H9 (cell line): Measurements from ENCODE around the gene COASY. TPM values are rescaled to one million over a fixed set of nuclear protein-coding genes. Genes with fewer than 3 reads are reported as not detected.

Experiments used
- DNase-seq: peaks from one replicate; pipeline ENCODE4 v3.0.0-alpha.2; 2017
- H2AFZ ChIP-seq: one replicate; pipeline ENCODE4 v1.6.1; 2013; ENCODE audit warnings: mild to moderate bottlenecking, low read length, control low read depth, moderate library complexity
- H2AK5ac ChIP-seq: 2 replicates; pipeline ENCODE4 v1.6.1; 2013; ENCODE audit warnings: low read length, control low read depth, mixed read lengths; ENCODE audit not compliant: insufficient read length
- H2BK120ac ChIP-seq: one replicate; pipeline ENCODE4 v1.6.1; 2013; ENCODE audit warnings: low read depth, mild to moderate bottlenecking, low read length, control low read depth, inconsistent platforms; ENCODE audit not compliant: poor library complexity, severe bottlenecking
- H2BK12ac ChIP-seq: 2 replicates; pipeline ENCODE4 v1.6.1; 2013; ENCODE audit warnings: low read length, control low read depth, mixed read lengths, low read depth; ENCODE audit not compliant: insufficient read length
- H2BK15ac ChIP-seq: 2 replicates; pipeline ENCODE4 v1.6.1; 2013; ENCODE audit warnings: low read depth, low read length, control low read depth
- H2BK20ac ChIP-seq: one replicate; pipeline ENCODE4 v1.6.1; 2013; ENCODE audit warnings: low read depth, mild to moderate bottlenecking, low read length, control low read depth, inconsistent platforms; ENCODE audit not compliant: poor library complexity, severe bottlenecking
- H2BK5ac ChIP-seq: 2 replicates; pipeline ENCODE4 v1.6.1; 2013; ENCODE audit warnings: low read length, control low read depth, mixed read lengths; ENCODE audit not compliant: insufficient read length
- H3K14ac ChIP-seq: 2 replicates; pipeline ENCODE4 v1.6.1; 2013; ENCODE audit warnings: low read length, control low read depth; ENCODE audit not compliant: insufficient read depth
- H3K18ac ChIP-seq: 2 replicates; pipeline ENCODE4 v1.6.1; 2013; ENCODE audit warnings: low read depth, mild to moderate bottlenecking, mixed read lengths, low read length, control low read depth; ENCODE audit not compliant: insufficient read length
- H3K23ac ChIP-seq: 2 replicates; pipeline ENCODE4 v1.6.1; 2013; ENCODE audit warnings: low read length, control low read depth, mixed read lengths, low read depth; ENCODE audit not compliant: insufficient read length
- H3K23me2 ChIP-seq: 2 replicates; pipeline ENCODE4 v1.6.1; 2013; ENCODE audit warnings: low read depth, mild to moderate bottlenecking, mixed read lengths, low read length, control low read depth; ENCODE audit not compliant: insufficient read length, poor library complexity, severe bottlenecking
- H3K27ac ChIP-seq: 2 replicates; pipeline ENCODE4 v1.5.1; 2013; ENCODE audit warnings: low read length, control low read depth, mixed read lengths, low read depth; ENCODE audit not compliant: insufficient read length
- H3K27me3 ChIP-seq: 2 replicates; pipeline ENCODE4 v1.6.1; 2013; ENCODE audit warnings: low read length, control low read depth, inconsistent platforms; ENCODE audit not compliant: insufficient read depth
- H3K4ac ChIP-seq: 2 replicates; pipeline ENCODE4 v1.6.1; 2013; ENCODE audit warnings: low read depth, mild to moderate bottlenecking, control low read depth, inconsistent platforms, low read length, moderate library complexity
- H3K4me1 ChIP-seq: 2 replicates; pipeline ENCODE4 v1.6.1; 2013; ENCODE audit warnings: low read length, control low read depth, inconsistent platforms; ENCODE audit not compliant: insufficient read depth
- H3K4me2 ChIP-seq: 2 replicates; pipeline ENCODE4 v1.6.1; 2013; ENCODE audit warnings: low read length, control low read depth, mixed read lengths; ENCODE audit not compliant: insufficient read length, insufficient read depth
- H3K56ac ChIP-seq: 2 replicates; pipeline ENCODE4 v1.6.1; 2013; ENCODE audit warnings: low read depth, mild to moderate bottlenecking, mixed read lengths, low read length, control low read depth; ENCODE audit not compliant: insufficient read length
- H3K79me1 ChIP-seq: 2 replicates; pipeline ENCODE4 v1.6.1; 2013; ENCODE audit warnings: low read depth, mild to moderate bottlenecking, moderate library complexity, low read length, control low read depth, inconsistent platforms; ENCODE audit not compliant: insufficient read depth, poor library complexity, severe bottlenecking
- H3K79me2 ChIP-seq: 2 replicates; pipeline ENCODE4 v1.6.1; 2013; ENCODE audit warnings: low read length, control low read depth, inconsistent platforms; ENCODE audit not compliant: insufficient read depth
- H3K9ac ChIP-seq: 2 replicates; pipeline ENCODE4 v1.6.1; 2013; ENCODE audit warnings: low read length, control low read depth, mixed read lengths; ENCODE audit not compliant: insufficient read length; ENCODE audit errors: extremely low read depth
- H3K9me3 ChIP-seq: one replicate; pipeline ENCODE4 v1.6.1; 2013; ENCODE audit warnings: low read depth, low read length, inconsistent platforms; ENCODE audit not compliant: control insufficient read depth
- H3T11ph ChIP-seq: one replicate; pipeline ENCODE4 v1.6.1; 2013; ENCODE audit warnings: mild to moderate bottlenecking, low read length, control low read depth, inconsistent platforms
- H4K20me1 ChIP-seq: one replicate; pipeline ENCODE4 v1.6.1; 2013; ENCODE audit not compliant: control insufficient read depth, insufficient read length, insufficient read depth
- H4K5ac ChIP-seq: 2 replicates; pipeline ENCODE4 v1.6.1; 2013; ENCODE audit warnings: low read depth, mild to moderate bottlenecking, mixed read lengths, low read length, control low read depth; ENCODE audit not compliant: insufficient read length
- H4K8ac ChIP-seq: replicated peaks from 2 replicates; pipeline ENCODE4 v1.6.1; 2013; ENCODE audit warnings: low read length, control low read depth, mixed read lengths, low read depth; ENCODE audit not compliant: insufficient read length
- H4K91ac ChIP-seq: 2 replicates; pipeline ENCODE4 v1.6.1; 2013; ENCODE audit warnings: low read depth, mild to moderate bottlenecking, moderate library complexity, mixed read lengths, low read length, control low read depth; ENCODE audit not compliant: insufficient read length
- H3K27ac Mint-ChIP-seq, 3 experiments: 2 replicates in 2 of 3; 3 replicates in 1 of 3; pipeline ENCODE4 v1.8.0; 2020 to 2021; ENCODE audit warnings: mixed read lengths in 3 of 3, mild to moderate bottlenecking in 1 of 3, moderate library complexity in 1 of 3
- H3K27me3 Mint-ChIP-seq: 2 replicates; pipeline ENCODE4 v1.8.0; 2021; ENCODE audit warnings: low read depth, mild to moderate bottlenecking, moderate library complexity, mixed read lengths
- H3K36me3 Mint-ChIP-seq, 3 experiments: 2 replicates in 2 of 3; 3 replicates in 1 of 3; pipeline ENCODE4 v1.8.0; 2020 to 2021; ENCODE audit warnings: low read depth in 3 of 3, mixed read lengths in 3 of 3; ENCODE audit not compliant: insufficient read depth in 1 of 3
- H3K4me1 Mint-ChIP-seq, 2 experiments: 2 replicates each; pipeline ENCODE4 v1.8.0; 2020; ENCODE audit warnings: mixed read lengths in 2 of 2
- H3K4me3 Mint-ChIP-seq, 2 experiments: 2 replicates in 1 of 2; 3 replicates in 1 of 2; pipeline ENCODE4 v1.8.0; 2020 to 2021; ENCODE audit warnings: mild to moderate bottlenecking in 2 of 2, mixed read lengths in 2 of 2, moderate library complexity in 1 of 2
- H3K9me3 Mint-ChIP-seq, 2 experiments: 2 replicates in 1 of 2; 3 replicates in 1 of 2; pipeline ENCODE4 v1.8.0; 2020; ENCODE audit warnings: mild to moderate bottlenecking in 2 of 2, mixed read lengths in 2 of 2, moderate library complexity in 1 of 2
- CTCF ChIP-seq: fragments of 200-600 bp; sonication (generic); conservative IDR thresholded peaks from 3 replicates; pipeline ENCODE4 v1.8.0; 2021; ENCODE audit warnings: antibody characterized with exemption, mild to moderate bottlenecking
- WGBS: extraction: QIAGEN DNeasy Blood & Tissue Kit; methylation state at CpG from one replicate; pipeline ENCODE4 v1.1.7; 2013; ENCODE audit warnings: missing lambda C conversion rate, low lambda C conversion rate, mixed read lengths; ENCODE audit not compliant: insufficient read length; ENCODE audit errors: extremely low coverage; 5-methylcytosine and 5-hydroxymethylcytosine counted together
- total RNA-seq: library from RNA; stranded (reverse); gene quantifications from 2 replicates; pipeline ENCODE4 v1.2.1, GENCODE V29; 2021

COASY gene
- total RNA-seq, 1 experiment from 2014 or later = 84.1 TPM

GRCh38 chr17:42603318-42603717, 41.4 kb downstream of the COASY start:
- no peak overlapping the region for H2AK5ac ChIP-seq
- no peaks in the 10 kb centered on the region for H3K9me3 ChIP-seq
- WGBS = no CpG with 5 or more reads among the region's 7 CpGs
- H3K4ac ChIP-seq = no peak overlapping the region
- H3K4me1 Mint-ChIP-seq = peaks cover 8 to 9% of the 10 kb centered on the region in 2 experiments
- no peak overlapping the region for H2BK15ac ChIP-seq
- no peak overlapping the region for H3T11ph ChIP-seq
- H4K91ac ChIP-seq = no peak overlapping the region
- H2BK20ac ChIP-seq = no peak overlapping the region
- H3K14ac ChIP-seq = no peak overlapping the region
- no peak overlapping the region for H4K8ac ChIP-seq
- H3K27me3 ChIP-seq = no peaks in the 10 kb centered on the region
- peaks cover 3% of the 10 kb centered on the region for H3K23me2 ChIP-seq
- H3K27me3 Mint-ChIP-seq = no peaks in the 10 kb centered on the region
- H2AFZ ChIP-seq = no peak overlapping the region
- no peak overlapping the region for H3K18ac ChIP-seq
- no peak overlapping the region for H3K27ac ChIP-seq
- 0 out of 7 replicates have a peak overlapping the region, but pooled peaks of 1 of the 3 experiments have one; percentile 30 for H3K27ac Mint-ChIP-seq
- H3K79me1 ChIP-seq = no peaks in the 10 kb centered on the region
- H3K23ac ChIP-seq = no peak overlapping the region
- TF ChIP-seq CTCF = no peak
- H3K9ac ChIP-seq = no peak overlapping the region
- H3K4me2 ChIP-seq = no peak overlapping the region
- DNase-seq = no peak
- no peak overlapping the region for H2BK120ac ChIP-seq
- no peak overlapping the region for H3K4me3 Mint-ChIP-seq
- peaks cover 0 to 5% (median 0%) of the 10 kb centered on the region in 3 experiments; a peak in 1 of 7 replicates for H3K36me3 Mint-ChIP-seq
- no peaks in the 10 kb centered on the region for H4K20me1 ChIP-seq
- no peak overlapping the region for H3K56ac ChIP-seq
- H2BK5ac ChIP-seq = no peak overlapping the region
- peaks cover 8% of the 10 kb centered on the region; the same call in 1 of the 2 replicates for H3K79me2 ChIP-seq
- H3K4me1 ChIP-seq = no peaks in the 10 kb centered on the region
- H4K5ac ChIP-seq = no peak overlapping the region
- H3K9me3 Mint-ChIP-seq = no peaks in the 10 kb centered on the region
- H2BK12ac ChIP-seq = no peak overlapping the region
